HCT116 (cell line): Measurements from ENCODE around the gene CCS.
"Not testable (repeated sequence)": the region's sequence is repeated elsewhere in the genome, so short reads cannot be mapped to it uniquely, and the experiment has no call there.

Source experiments
- CEBPB ChIP-seq: IDR thresholded peaks from 2 replicates; pipeline ENCODE4 v1.6.1; 2012; ENCODE audit warnings: low read depth
- EGR1 ChIP-seq: IDR thresholded peaks from 2 replicates; pipeline ENCODE4 v1.6.1; 2012; ENCODE audit warnings: low read depth
- EZH2 ChIP-seq: fragments of 200-600 bp; sonication (generic); IDR thresholded peaks from 2 replicates; pipeline ENCODE4 v1.6.1; 2017; ENCODE audit warnings: antibody characterized with exemption, mixed run types
- EZH2phosphoT487 ChIP-seq: fragments of 200-600 bp; IDR thresholded peaks from 2 replicates; pipeline ENCODE4 v1.6.1; 2018; ENCODE audit warnings: antibody characterized with exemption, borderline replicate concordance
- POLR2A ChIP-seq: IDR thresholded peaks from 2 replicates; pipeline ENCODE4 v1.7.0; 2011; ENCODE audit warnings: borderline replicate concordance; ENCODE audit not compliant: insufficient read depth, insufficient read length; ENCODE audit errors: extremely low read depth
- POLR2AphosphoS5 ChIP-seq: IDR thresholded peaks from 2 replicates; pipeline ENCODE4 v1.6.1; 2011; ENCODE audit warnings: mild to moderate bottlenecking, low read depth, low read length, moderate library complexity
- RAD21 ChIP-seq: IDR thresholded peaks from 2 replicates; pipeline ENCODE4 v1.6.1; 2012; ENCODE audit warnings: low read depth, mild to moderate bottlenecking
- SIN3A ChIP-seq: IDR thresholded peaks from 2 replicates; pipeline ENCODE4 v1.6.1; 2012; ENCODE audit warnings: low read depth
- TCF7L2 ChIP-seq: IDR thresholded peaks from 2 replicates; pipeline ENCODE4 v1.7.0; 2011; ENCODE audit warnings: borderline replicate concordance, inconsistent platforms; ENCODE audit not compliant: insufficient read depth, insufficient read length; ENCODE audit errors: extremely low read depth
- YY1 ChIP-seq: IDR thresholded peaks from 2 replicates; pipeline ENCODE4 v1.6.1; 2011; ENCODE audit warnings: low read length, low read depth, moderate library complexity, mild to moderate bottlenecking; ENCODE audit not compliant: insufficient replicate concordance; ENCODE audit errors: extremely low read depth
- ZNF274 ChIP-seq: fragments of 200-500 bp; sonication (Bioruptor generic); IDR thresholded peaks from 2 replicates; pipeline ENCODE4 v1.6.1; 2014; ENCODE audit warnings: mild to moderate bottlenecking, low read depth, low read length, inconsistent platforms
- TF ChIP-seq, protein P1 (sequence below), 3 experiments: fragments of 200-600 bp in 1 of 3; sonication (generic) in 1 of 3; IDR thresholded peaks in 2 of 3; conservative IDR thresholded peaks in 1 of 3; 2 replicates each; pipeline ENCODE4 v1.5.1; 2012 to 2017; ENCODE audit warnings: low read depth in 2 of 3, low read length in 2 of 3, antibody characterized with exemption in 1 of 3, borderline replicate concordance in 1 of 3, control low read depth in 1 of 3, mild to moderate bottlenecking in 1 of 3, mixed read lengths in 1 of 3, mixed run types in 1 of 3, moderate library complexity in 1 of 3; ENCODE audit not compliant: insufficient read depth in 1 of 3
- TF ChIP-seq, protein P2 (sequence below): IDR thresholded peaks from 2 replicates; pipeline ENCODE4 v1.6.1; 2012
- TF ChIP-seq, protein P3 (sequence below): IDR thresholded peaks from 2 replicates; pipeline ENCODE4 v1.6.1; 2012; ENCODE audit warnings: low read depth

DNA sequence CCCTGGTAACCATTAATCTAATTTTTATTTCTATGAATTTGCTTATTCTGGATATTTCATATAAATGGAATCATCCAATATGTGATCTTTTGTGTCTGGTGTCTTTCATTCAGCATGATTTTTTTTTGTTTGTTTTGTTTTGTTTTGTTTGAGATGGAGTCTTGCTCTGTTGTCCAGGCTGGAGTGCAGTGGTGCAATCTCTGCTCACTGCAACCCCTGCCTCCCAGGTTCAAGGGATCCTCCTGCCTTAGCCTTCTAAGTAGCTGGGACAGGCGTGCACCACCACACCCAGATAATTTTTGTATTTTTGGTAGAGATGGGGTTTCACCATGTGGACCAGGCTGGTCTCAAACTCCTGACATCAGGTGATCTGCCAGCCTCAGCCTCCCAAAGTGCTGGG lies 7.5 kb upstream of the CCS start:
- TF ChIP-seq, protein P1, sequence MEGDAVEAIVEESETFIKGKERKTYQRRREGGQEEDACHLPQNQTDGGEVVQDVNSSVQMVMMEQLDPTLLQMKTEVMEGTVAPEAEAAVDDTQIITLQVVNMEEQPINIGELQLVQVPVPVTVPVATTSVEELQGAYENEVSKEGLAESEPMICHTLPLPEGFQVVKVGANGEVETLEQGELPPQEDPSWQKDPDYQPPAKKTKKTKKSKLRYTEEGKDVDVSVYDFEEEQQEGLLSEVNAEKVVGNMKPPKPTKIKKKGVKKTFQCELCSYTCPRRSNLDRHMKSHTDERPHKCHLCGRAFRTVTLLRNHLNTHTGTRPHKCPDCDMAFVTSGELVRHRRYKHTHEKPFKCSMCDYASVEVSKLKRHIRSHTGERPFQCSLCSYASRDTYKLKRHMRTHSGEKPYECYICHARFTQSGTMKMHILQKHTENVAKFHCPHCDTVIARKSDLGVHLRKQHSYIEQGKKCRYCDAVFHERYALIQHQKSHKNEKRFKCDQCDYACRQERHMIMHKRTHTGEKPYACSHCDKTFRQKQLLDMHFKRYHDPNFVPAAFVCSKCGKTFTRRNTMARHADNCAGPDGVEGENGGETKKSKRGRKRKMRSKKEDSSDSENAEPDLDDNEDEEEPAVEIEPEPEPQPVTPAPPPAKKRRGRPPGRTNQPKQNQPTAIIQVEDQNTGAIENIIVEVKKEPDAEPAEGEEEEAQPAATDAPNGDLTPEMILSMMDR (IDR thresholded peaks at IDR 0.05 in 2 of 3, conservative IDR thresholded peaks at IDR 0.05 in 1 of 3; ENCODE audit: borderline replicate concordance in 1 of 3, insufficient read depth in 1 of 3, low read depth in 2 of 3, low read length in 2 of 3) = not testable (repeated sequence)
- TF ChIP-seq POLR2AphosphoS5, CEBPB, EZH2phosphoT487, RAD21, POLR2A, SIN3A, EZH2, YY1, ZNF274, EGR1, TCF7L2: not testable (repeated sequence)
- TF ChIP-seq, protein P2, sequence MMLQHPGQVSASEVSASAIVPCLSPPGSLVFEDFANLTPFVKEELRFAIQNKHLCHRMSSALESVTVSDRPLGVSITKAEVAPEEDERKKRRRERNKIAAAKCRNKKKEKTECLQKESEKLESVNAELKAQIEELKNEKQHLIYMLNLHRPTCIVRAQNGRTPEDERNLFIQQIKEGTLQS = not testable (repeated sequence)
- TF ChIP-seq, protein P3, sequence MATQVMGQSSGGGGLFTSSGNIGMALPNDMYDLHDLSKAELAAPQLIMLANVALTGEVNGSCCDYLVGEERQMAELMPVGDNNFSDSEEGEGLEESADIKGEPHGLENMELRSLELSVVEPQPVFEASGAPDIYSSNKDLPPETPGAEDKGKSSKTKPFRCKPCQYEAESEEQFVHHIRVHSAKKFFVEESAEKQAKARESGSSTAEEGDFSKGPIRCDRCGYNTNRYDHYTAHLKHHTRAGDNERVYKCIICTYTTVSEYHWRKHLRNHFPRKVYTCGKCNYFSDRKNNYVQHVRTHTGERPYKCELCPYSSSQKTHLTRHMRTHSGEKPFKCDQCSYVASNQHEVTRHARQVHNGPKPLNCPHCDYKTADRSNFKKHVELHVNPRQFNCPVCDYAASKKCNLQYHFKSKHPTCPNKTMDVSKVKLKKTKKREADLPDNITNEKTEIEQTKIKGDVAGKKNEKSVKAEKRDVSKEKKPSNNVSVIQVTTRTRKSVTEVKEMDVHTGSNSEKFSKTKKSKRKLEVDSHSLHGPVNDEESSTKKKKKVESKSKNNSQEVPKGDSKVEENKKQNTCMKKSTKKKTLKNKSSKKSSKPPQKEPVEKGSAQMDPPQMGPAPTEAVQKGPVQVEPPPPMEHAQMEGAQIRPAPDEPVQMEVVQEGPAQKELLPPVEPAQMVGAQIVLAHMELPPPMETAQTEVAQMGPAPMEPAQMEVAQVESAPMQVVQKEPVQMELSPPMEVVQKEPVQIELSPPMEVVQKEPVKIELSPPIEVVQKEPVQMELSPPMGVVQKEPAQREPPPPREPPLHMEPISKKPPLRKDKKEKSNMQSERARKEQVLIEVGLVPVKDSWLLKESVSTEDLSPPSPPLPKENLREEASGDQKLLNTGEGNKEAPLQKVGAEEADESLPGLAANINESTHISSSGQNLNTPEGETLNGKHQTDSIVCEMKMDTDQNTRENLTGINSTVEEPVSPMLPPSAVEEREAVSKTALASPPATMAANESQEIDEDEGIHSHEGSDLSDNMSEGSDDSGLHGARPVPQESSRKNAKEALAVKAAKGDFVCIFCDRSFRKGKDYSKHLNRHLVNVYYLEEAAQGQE = not testable (repeated sequence)
